CD14-positive monocyte (primary cell): ENCODE results near the gene CPEB3. TPM values are rescaled to one million over a fixed set of nuclear protein-coding genes. Genes with fewer than 3 reads are reported as not detected.
A peak's percentile ranks its signal among the peaks of the same experiment; 100 is the strongest.

Source experiments
- DNase-seq, 3 donors: peaks; one replicate each; pipeline ENCODE4 v3.0.0-alpha.2; 2011 to 2022
- H2AFZ ChIP-seq: 2 replicates; pipeline ENCODE4 v1.6.0; 2012; ENCODE audit warnings: mild to moderate bottlenecking, low read depth, low read length, inconsistent platforms; ENCODE audit not compliant: insufficient read depth, poor library complexity, severe bottlenecking
- H3K27ac ChIP-seq, 2 donors: 1 replicate in 1 of 2; 2 replicates in 1 of 2; pipeline ENCODE4 v1.5.1; 2012 to 2013; ENCODE audit warnings: low read length in 2 of 2, control low read depth in 1 of 2, inconsistent platforms in 1 of 2, low read depth in 1 of 2, mild to moderate bottlenecking in 1 of 2
- H3K27me3 ChIP-seq, 2 donors: one replicate each; pipeline versions ENCODE4 v1.6.0 to v1.6.1; 2011 to 2013; ENCODE audit warnings: low read length in 2 of 2; ENCODE audit not compliant: control insufficient read depth in 2 of 2, insufficient read depth in 2 of 2
- H3K36me3 ChIP-seq, 2 donors: replicated peaks in 1 of 2; 1 replicate in 1 of 2; 2 replicates in 1 of 2; pipeline versions ENCODE4 v1.5.1 to v1.6.1; 2012 to 2013; ENCODE audit warnings: low read length in 2 of 2, control low read depth in 1 of 2, inconsistent platforms in 1 of 2, mild to moderate bottlenecking in 1 of 2; ENCODE audit not compliant: insufficient read depth in 2 of 2, control insufficient read depth in 1 of 2
- H3K4me1 ChIP-seq, 2 donors: 1 replicate in 1 of 2; 2 replicates in 1 of 2; pipeline versions ENCODE4 v1.5.1 to v1.6.1; 2012 to 2013; ENCODE audit warnings: low read length in 2 of 2, control low read depth in 1 of 2, inconsistent platforms in 1 of 2, mild to moderate bottlenecking in 1 of 2, moderate library complexity in 1 of 2; ENCODE audit not compliant: insufficient read depth in 2 of 2, control insufficient read depth in 1 of 2
- H3K4me2 ChIP-seq: replicated peaks from 2 replicates; pipeline ENCODE3; 2012; ENCODE audit warnings: low read length, moderate library complexity, mild to moderate bottlenecking; ENCODE audit not compliant: poor library complexity, severe bottlenecking; ENCODE audit errors: extremely low read depth
- H3K4me3 ChIP-seq, 3 experiments: fragments of 200-600 bp in 1 of 3; sonication (generic) in 1 of 3; replicated peaks in 1 of 3; 1 replicate in 2 of 3; 2 replicates in 1 of 3; pipeline ENCODE4 v1.5.1; 2011 to 2013; ENCODE audit warnings: low read length in 3 of 3, mild to moderate bottlenecking in 3 of 3, control low read depth in 2 of 3, low read depth in 2 of 3, inconsistent platforms in 1 of 3, moderate library complexity in 1 of 3
- H3K79me2 ChIP-seq: 2 replicates; pipeline ENCODE4 v1.6.0; 2012; ENCODE audit warnings: mild to moderate bottlenecking, control low read depth, inconsistent platforms, low read length, moderate library complexity; ENCODE audit not compliant: insufficient read depth
- H3K9ac ChIP-seq: 2 replicates; pipeline ENCODE4 v1.6.0; 2017; ENCODE audit warnings: low read length, mild to moderate bottlenecking; ENCODE audit not compliant: insufficient read depth, poor library complexity, severe bottlenecking
- H3K9me3 ChIP-seq, 2 donors: replicated peaks in 1 of 2; 1 replicate in 1 of 2; 2 replicates in 1 of 2; pipeline versions ENCODE4 v1.5.1 to v1.6.1; 2012 to 2013; ENCODE audit warnings: low read length in 2 of 2, control low read depth in 1 of 2; ENCODE audit not compliant: control insufficient read depth in 1 of 2, insufficient read depth in 1 of 2
- H4K20me1 ChIP-seq: 2 replicates; pipeline ENCODE4 v1.6.0; 2012; ENCODE audit warnings: mild to moderate bottlenecking, low read length, control low read depth, moderate library complexity; ENCODE audit not compliant: insufficient read depth
- H3K27ac Mint-ChIP-seq, 7 donors: one replicate each; pipeline ENCODE4 v1.8.0; 2020; ENCODE audit warnings: mild to moderate bottlenecking in 7 of 7, mixed read lengths in 7 of 7, moderate library complexity in 6 of 7, inconsistent platforms in 2 of 7
- H3K27me3 Mint-ChIP-seq, 3 donors: one replicate each; pipeline ENCODE4 v1.8.0; 2021 to 2022; ENCODE audit warnings: low read depth in 3 of 3, mild to moderate bottlenecking in 3 of 3, mixed read lengths in 3 of 3, moderate library complexity in 3 of 3, inconsistent platforms in 1 of 3
- H3K36me3 Mint-ChIP-seq, 2 donors: one replicate each; pipeline ENCODE4 v1.8.0; 2020; ENCODE audit warnings: mixed read lengths in 2 of 2, inconsistent platforms in 1 of 2, mild to moderate bottlenecking in 1 of 2
- H3K4me1 Mint-ChIP-seq: one replicate; pipeline ENCODE4 v1.8.0; 2020; ENCODE audit warnings: mild to moderate bottlenecking, mixed read lengths
- H3K4me3 Mint-ChIP-seq, 2 donors: one replicate each; pipeline ENCODE4 v1.8.0; 2020; ENCODE audit warnings: mild to moderate bottlenecking in 2 of 2, mixed read lengths in 2 of 2, moderate library complexity in 1 of 2
- H3K9me3 Mint-ChIP-seq, 7 donors: one replicate each; pipeline ENCODE4 v1.8.0; 2020 to 2022; ENCODE audit warnings: mixed read lengths in 7 of 7, mild to moderate bottlenecking in 6 of 7, moderate library complexity in 6 of 7, inconsistent platforms in 2 of 7
- CTCF ChIP-seq: fragments of 200-600 bp; IDR thresholded peaks from one replicate; pipeline ENCODE4 v1.8.0; 2022; ENCODE audit warnings: antibody characterized with exemption, mild to moderate bottlenecking
- WGBS: methylation state at CpG from one replicate; pipeline ENCODE4 v1.1.5; 2013; ENCODE audit warnings: missing lambda C conversion rate; ENCODE audit not compliant: insufficient coverage; 5-methylcytosine and 5-hydroxymethylcytosine counted together
- intact Hi-C, 2 donors: fragments of 100-400 bp; cut with micrococcal nuclease; formaldehyde crosslinking; loops; one replicate each; pipeline versions ENCODE4 v1.15.0 to v1.15.1; 2023
- polyA plus RNA-seq, 3 donors: library from polyadenylated mRNA; depleted of rRNA in 1 of 3; unstranded in 2 of 3; stranded (reverse) in 1 of 3; fragments of 300-500 nt in 2 of 3; fragments of >200 nt in 1 of 3; fragmentation: Illumina TruSeq in 2 of 3; gene quantifications; 1 replicate in 2 of 3; 2 replicates in 1 of 3; pipeline ENCODE4 v1.2.3, GENCODE V29; 2012 to 2021

Gene CPEB3
- polyA plus RNA-seq, 3 donors = 1.8 to 2.9 (median 2.1) TPM

DNA sequence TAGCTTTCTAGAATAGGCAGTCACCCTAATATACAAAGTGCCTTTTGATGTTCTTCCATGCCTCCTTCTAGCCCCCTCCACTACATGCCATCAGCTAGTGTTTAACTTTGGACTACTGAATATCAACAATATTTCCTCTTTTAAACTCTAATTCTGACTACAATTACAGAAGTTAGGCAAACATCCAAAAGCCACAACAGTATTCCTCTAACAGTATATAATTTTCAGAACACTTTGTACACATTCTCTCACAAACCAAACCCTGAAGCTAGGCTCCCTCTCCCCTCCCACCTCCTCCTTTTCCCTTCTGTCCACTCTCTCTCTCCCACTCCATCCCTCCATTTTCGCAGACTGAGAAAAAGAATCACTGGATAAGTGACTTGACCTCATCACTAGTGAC, 59.7 kb downstream of the CPEB3 start:
- intact Hi-C loops = no loop called here
- Mint-ChIP-seq H3K9me3 (no peaks in the 10 kb centered on the region), H3K36me3 (peaks cover 42 to 67% of the 10 kb centered on the region in 2 donors)

GRCh38 chr10:92222603-92223262, 68.1 kb downstream of the CPEB3 start:
- no peaks in the 10 kb centered on the region for H3K27me3 Mint-ChIP-seq
- no peak overlapping the region for H3K4me2 ChIP-seq
- peaks cover 54 to 68% of the 10 kb centered on the region in 2 donors for H3K36me3 Mint-ChIP-seq
- no CpG with 5 or more reads among the region's 1 CpG for WGBS
- H3K4me1 ChIP-seq = no peaks in the 10 kb centered on the region
- no peaks in the 10 kb centered on the region for H3K27me3 ChIP-seq
- no peaks in the 10 kb centered on the region for H3K9me3 ChIP-seq
- H3K4me1 Mint-ChIP-seq = no peaks in the 10 kb centered on the region
- H3K4me3 ChIP-seq = no peak overlapping the region
- no peak overlapping the region for H3K9ac ChIP-seq
- no peak overlapping the region for H2AFZ ChIP-seq
- peaks cover 33% of the 10 kb centered on the region for H4K20me1 ChIP-seq
- DNase-seq = no peak
- H3K9me3 Mint-ChIP-seq = no peaks in the 10 kb centered on the region
- H3K79me2 ChIP-seq = peaks cover 12% of the 10 kb centered on the region
- no peak for TF ChIP-seq CTCF
- no peak overlapping the region for H3K27ac Mint-ChIP-seq
- H3K36me3 ChIP-seq = peaks cover 28 to 58% of the 10 kb centered on the region in 2 donors
- H3K4me3 Mint-ChIP-seq = no peak overlapping the region
- intact Hi-C loops = no loop called here
- no peak overlapping the region for H3K27ac ChIP-seq

More for the DNA sequence above, 59.7 kb downstream of the CPEB3 start:
- DNase-seq = no peak
- WGBS = 92% methylated on average over 1 of the region's 1 CpG
- Histone ChIP-seq H2AFZ (no peak overlapping the region), H3K4me2 (no peak overlapping the region), H3K4me3 (no peak overlapping the region), H3K9me3 (no peaks in the 10 kb centered on the region), H3K27me3 (no peaks in the 10 kb centered on the region), H3K9ac (no peak overlapping the region), H4K20me1 (peaks cover 48% of the 10 kb centered on the region), H3K36me3 (peaks cover 34 to 65% of the 10 kb centered on the region in 2 donors), H3K27ac (peak overlapping the region in 1 of 2 donors; percentile 23), H3K79me2 (peaks cover 32% of the 10 kb centered on the region), H3K4me1 (peaks cover 7 to 8% of the 10 kb centered on the region in 2 donors)
- Mint-ChIP-seq H3K4me3 (peak overlapping the region in 1 of 2 donors; percentile 56), H3K4me1 (peaks cover 19% of the 10 kb centered on the region), H3K27ac (peak overlapping the region in 6 of 7 donors; percentile 10 to 83 (median 53)), H3K27me3 (no peaks in the 10 kb centered on the region)
- no peak for TF ChIP-seq CTCF
